ENCODE measurements around the gene LAS1L. TPM values are rescaled to one million over a fixed set of nuclear protein-coding genes. Genes with fewer than 3 reads are reported as not detected.
A peak's percentile ranks its signal among the peaks of the same experiment; 100 is the strongest.

Gene LAS1L
- total RNA-seq (10 to 100 TPM; 12.8 to 15.1 TPM), polyA plus RNA-seq (10 to 100 TPM in 1 of 2 donors, 1 to 10 TPM in 1; 8.4 to 15.6 TPM)

DNA sequence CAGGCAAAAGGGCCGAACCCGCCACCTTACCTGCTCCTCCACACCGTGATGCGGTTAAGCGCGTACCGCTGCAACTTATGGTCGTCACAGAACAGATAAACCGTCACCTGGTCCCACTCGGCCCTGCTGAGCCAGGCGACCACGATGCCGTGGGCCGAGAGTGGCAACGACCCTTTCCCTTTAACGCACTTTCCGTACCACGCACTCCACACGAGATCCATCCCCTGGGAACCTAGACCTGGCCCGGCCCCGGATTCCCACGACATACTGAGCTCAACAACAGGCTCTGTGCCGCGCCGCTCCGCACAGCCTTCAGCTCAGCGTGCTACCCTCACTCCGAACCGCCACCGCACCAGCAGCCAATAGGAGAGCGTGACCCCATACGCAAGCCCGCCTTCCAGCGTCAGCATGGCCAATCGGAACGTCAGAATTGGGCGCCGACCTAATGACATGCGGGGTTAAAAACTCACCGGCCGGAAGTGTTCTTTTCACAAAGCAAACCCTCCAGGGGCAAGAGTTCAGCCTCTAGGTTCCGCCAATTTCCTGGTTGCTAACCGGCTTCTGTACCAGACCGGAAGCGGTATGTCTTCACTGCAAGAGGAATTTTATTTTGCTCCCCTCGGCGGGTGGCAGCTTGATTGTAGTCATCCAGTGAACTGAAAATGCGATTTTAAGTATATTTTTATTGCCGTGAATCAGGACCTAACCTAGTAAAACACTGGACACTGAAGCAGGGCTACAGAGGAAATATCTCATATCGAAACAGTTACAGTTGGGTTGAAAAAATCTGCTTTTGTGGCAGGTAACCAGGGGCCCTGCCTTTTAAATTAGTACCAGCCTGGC lies at the start of gene LAS1L:
Gene LAS1L (minus strand): TSS at position 338 of the 843 bp plus-strand sequence. CDS start 72 bp downstream, at position 266.
- TF ChIP-seq, protein P1, sequence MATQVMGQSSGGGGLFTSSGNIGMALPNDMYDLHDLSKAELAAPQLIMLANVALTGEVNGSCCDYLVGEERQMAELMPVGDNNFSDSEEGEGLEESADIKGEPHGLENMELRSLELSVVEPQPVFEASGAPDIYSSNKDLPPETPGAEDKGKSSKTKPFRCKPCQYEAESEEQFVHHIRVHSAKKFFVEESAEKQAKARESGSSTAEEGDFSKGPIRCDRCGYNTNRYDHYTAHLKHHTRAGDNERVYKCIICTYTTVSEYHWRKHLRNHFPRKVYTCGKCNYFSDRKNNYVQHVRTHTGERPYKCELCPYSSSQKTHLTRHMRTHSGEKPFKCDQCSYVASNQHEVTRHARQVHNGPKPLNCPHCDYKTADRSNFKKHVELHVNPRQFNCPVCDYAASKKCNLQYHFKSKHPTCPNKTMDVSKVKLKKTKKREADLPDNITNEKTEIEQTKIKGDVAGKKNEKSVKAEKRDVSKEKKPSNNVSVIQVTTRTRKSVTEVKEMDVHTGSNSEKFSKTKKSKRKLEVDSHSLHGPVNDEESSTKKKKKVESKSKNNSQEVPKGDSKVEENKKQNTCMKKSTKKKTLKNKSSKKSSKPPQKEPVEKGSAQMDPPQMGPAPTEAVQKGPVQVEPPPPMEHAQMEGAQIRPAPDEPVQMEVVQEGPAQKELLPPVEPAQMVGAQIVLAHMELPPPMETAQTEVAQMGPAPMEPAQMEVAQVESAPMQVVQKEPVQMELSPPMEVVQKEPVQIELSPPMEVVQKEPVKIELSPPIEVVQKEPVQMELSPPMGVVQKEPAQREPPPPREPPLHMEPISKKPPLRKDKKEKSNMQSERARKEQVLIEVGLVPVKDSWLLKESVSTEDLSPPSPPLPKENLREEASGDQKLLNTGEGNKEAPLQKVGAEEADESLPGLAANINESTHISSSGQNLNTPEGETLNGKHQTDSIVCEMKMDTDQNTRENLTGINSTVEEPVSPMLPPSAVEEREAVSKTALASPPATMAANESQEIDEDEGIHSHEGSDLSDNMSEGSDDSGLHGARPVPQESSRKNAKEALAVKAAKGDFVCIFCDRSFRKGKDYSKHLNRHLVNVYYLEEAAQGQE (IDR thresholded peaks at IDR 0.05): peak; percentile 34
- TF ChIP-seq HNF4G (IDR thresholded peaks at IDR 0.05) (no peak), CTCF (IDR thresholded peaks at IDR 0.05; ENCODE audit: low read depth, low read length, missing input control) (no peak), RXRA (IDR thresholded peaks at IDR 0.05) (peak; percentile 67 to 78), EGR1 (IDR thresholded peaks at IDR 0.05; ENCODE audit: low read depth in 2 of 2) (peak; percentile 12 to 39), GABPA (IDR thresholded peaks at IDR 0.05 in 1 of 2, conservative IDR thresholded peaks at IDR 0.05 in 1 of 2) (peak; percentile 89 to 97), SP1 (IDR thresholded peaks at IDR 0.05) (peak; percentile 82), HNF4A (conservative IDR thresholded peaks at IDR 0.05) (peak; percentile 54 to 78), NR2F2 (IDR thresholded peaks at IDR 0.05) (peak; percentile 96), YY1 (IDR thresholded peaks at IDR 0.05) (peak; percentile 62)
- TF ChIP-seq, protein P2, sequence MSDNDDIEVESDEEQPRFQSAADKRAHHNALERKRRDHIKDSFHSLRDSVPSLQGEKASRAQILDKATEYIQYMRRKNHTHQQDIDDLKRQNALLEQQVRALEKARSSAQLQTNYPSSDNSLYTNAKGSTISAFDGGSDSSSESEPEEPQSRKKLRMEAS (IDR thresholded peaks at IDR 0.05): peak; percentile 76
- Histone ChIP-seq H3K27me3 (ENCODE audit: control insufficient read depth in 4 of 4, insufficient read depth in 4 of 4, low read length in 3 of 4) (no peaks in the 10 kb centered on the region), H3K9me3 (ENCODE audit: control insufficient read depth in 4 of 4, low read length in 3 of 4) (no peaks in the 10 kb centered on the region), H3K4me3 (ENCODE audit: low read depth in 1 of 3, low read length in 3 of 3) (peak within 1 kb of the TSS; percentile 63 to 99 (median 94)), H3K27ac (ENCODE audit: low read depth in 1 of 2, low read length in 2 of 2) (peak within 1 kb of the TSS; percentile 27 to 69), H3K36me3 (ENCODE audit: control insufficient read depth in 4 of 4, insufficient read depth in 3 of 4, low read depth in 1 of 4, low read length in 3 of 4) (peaks cover 0 to 9% (median 4%) of the 10 kb centered on the region in 4 donors), H3K4me1 (ENCODE audit: control insufficient read depth in 4 of 4, insufficient read depth in 4 of 4, low read length in 3 of 4) (peaks cover 1 to 15% (median 12%) of the 10 kb centered on the region in 4 donors), H3K9ac (ENCODE audit: low read depth in 1 of 2, low read length in 2 of 2) (peak within 1 kb of the TSS; percentile 80 to 89)
- 2% methylated on average over 50 of the region's 50 CpGs for WGBS
- peak; percentile 88 for DNase-seq (ENCODE audit: low spot score)

- no peak for DNase-seq (ENCODE audit: low spot score)
- 64% methylated on average over 4 of the region's 4 CpGs for WGBS
- Histone ChIP-seq H3K27ac (ENCODE audit: low read depth in 1 of 2, low read length in 2 of 2) (no peak overlapping the region), H3K9me3 (ENCODE audit: control insufficient read depth in 4 of 4, low read length in 3 of 4) (no peaks in the 10 kb centered on the region), H3K9ac (ENCODE audit: low read depth in 1 of 2, low read length in 2 of 2) (no peak overlapping the region), H3K4me3 (ENCODE audit: low read depth in 1 of 3, low read length in 3 of 3) (no peak overlapping the region), H3K36me3 (ENCODE audit: control insufficient read depth in 4 of 4, insufficient read depth in 3 of 4, low read depth in 1 of 4, low read length in 3 of 4) (no peaks in the 10 kb centered on the region), H3K27me3 (ENCODE audit: control insufficient read depth in 4 of 4, insufficient read depth in 4 of 4, low read length in 3 of 4) (peaks cover 0 to 4% (median 0%) of the 10 kb centered on the region in 4 donors), H3K4me1 (ENCODE audit: control insufficient read depth in 4 of 4, insufficient read depth in 4 of 4, low read length in 3 of 4) (peaks cover 0 to 1% (median 0%) of the 10 kb centered on the region in 4 donors)
- no peak for TF ChIP-seq TAF1 (conservative IDR thresholded peaks at IDR 0.05)
Observed at GRCh38 chrX:65582450-65583082, 48.0 kb upstream of the LAS1L start.
